ENCODE data around the gene CMSS1. TPM values are rescaled to one million over a fixed set of nuclear protein-coding genes. Genes with fewer than 3 reads are reported as not detected.

Gene CMSS1
- total RNA-seq, 6 experiments from 2014 or later: 10.1 to 14.6 (median 11.6) TPM

- DNase-seq: no peak
- intact Hi-C loops (cut with DNase I): no loop called here
- no peak overlapping the region for H3K27ac ChIP-seq
- TF ChIP-seq CTCF (IDR thresholded peaks at IDR 0.05) (no peak), POLR2A (IDR thresholded peaks at IDR 0.05) (no peak)
- ATAC-seq: no peak
- 71% methylated on average over 5 of the region's 5 CpGs for WGBS (ENCODE audit: insufficient coverage, low coverage, low lambda C conversion rate, missing lambda C conversion rate)
- no peaks in the 10 kb centered on the region for H3K4me1 ChIP-seq
- no peaks in the 10 kb centered on the region for H3K36me3 ChIP-seq
- H3K27me3 ChIP-seq: no peaks in the 10 kb centered on the region
- no peaks in the 10 kb centered on the region for H3K9me3 ChIP-seq
- no peak overlapping the region for H3K4me3 ChIP-seq
These were observed 214.6 kb downstream of the CMSS1 start for GRCh38 chr3:100032243-100032642.

- intact Hi-C loops (cut with DNase I): no loop called here
- ATAC-seq: no peak
These were observed 215.5 kb downstream of the CMSS1 start for GRCh38 chr3:100033184-100033583.

GRCh38 chr3:100033903-100034471 is 216.3 kb downstream of the CMSS1 start:
- Histone ChIP-seq H3K36me3 (no peaks in the 10 kb centered on the region), H3K4me3 (no peak overlapping the region), H3K4me1 (no peaks in the 10 kb centered on the region), H3K27ac (no peak overlapping the region), H3K9me3 (no peaks in the 10 kb centered on the region), H3K27me3 (no peaks in the 10 kb centered on the region)
- ATAC-seq (no peak), DNase-seq (no peak)
- intact Hi-C loops (cut with DNase I): no loop called here
- TF ChIP-seq CTCF (IDR thresholded peaks at IDR 0.05) (no peak), POLR2A (IDR thresholded peaks at IDR 0.05) (no peak)
- 94% methylated on average over 3 of the region's 3 CpGs for WGBS (ENCODE audit: insufficient coverage, low coverage, low lambda C conversion rate, missing lambda C conversion rate)

More at GRCh38 chr3:100033184-100033583, 215.5 kb downstream of the CMSS1 start:
- Histone ChIP-seq H3K9me3 (no peaks in the 10 kb centered on the region), H3K27me3 (no peaks in the 10 kb centered on the region), H3K36me3 (no peaks in the 10 kb centered on the region), H3K4me1 (no peaks in the 10 kb centered on the region), H3K27ac (no peak overlapping the region), H3K4me3 (no peak overlapping the region)
- DNase-seq: no peak
- TF ChIP-seq POLR2A (IDR thresholded peaks at IDR 0.05) (no peak), CTCF (IDR thresholded peaks at IDR 0.05) (no peak)
- WGBS (ENCODE audit: insufficient coverage, low coverage, low lambda C conversion rate, missing lambda C conversion rate): no CpG with 5 or more reads among the region's 1 CpG

- ATAC-seq (no peak), DNase-seq (no peak)
- no peaks in the 10 kb centered on the region for H3K27me3 ChIP-seq
- no peaks in the 10 kb centered on the region for H3K9me3 ChIP-seq
- intact Hi-C loops (cut with DNase I): no loop called here
- no peak overlapping the region for H3K27ac ChIP-seq
- H3K4me1 ChIP-seq: peaks cover 0 to 3% (median 0%) of the 10 kb centered on the region in 4 donors
- H3K36me3 ChIP-seq: no peaks in the 10 kb centered on the region
- H3K4me3 ChIP-seq: no peak overlapping the region
- no peak for TF ChIP-seq POLR2A (IDR thresholded peaks at IDR 0.05)
- TF ChIP-seq CTCF (IDR thresholded peaks at IDR 0.05): no peak
These were observed 221.4 kb downstream of the CMSS1 start for GRCh38 chr3:100039075-100039474.

All from right lobe of liver (tissue), 6 donors.